ENCODE data around the gene CTSD.

- TF ChIP-seq CTCF (IDR thresholded peaks at IDR 0.05) (no peak), POLR2A (IDR thresholded peaks at IDR 0.05) (no peak)
These were observed 22.7 kb upstream of the CTSD start for GRCh38 chr11:1786466-1786865.
